ENCODE results near the gene EFCAB6.

- no peak for TF ChIP-seq POLR2A (IDR thresholded peaks at IDR 0.05)
- TF ChIP-seq, protein P1, sequence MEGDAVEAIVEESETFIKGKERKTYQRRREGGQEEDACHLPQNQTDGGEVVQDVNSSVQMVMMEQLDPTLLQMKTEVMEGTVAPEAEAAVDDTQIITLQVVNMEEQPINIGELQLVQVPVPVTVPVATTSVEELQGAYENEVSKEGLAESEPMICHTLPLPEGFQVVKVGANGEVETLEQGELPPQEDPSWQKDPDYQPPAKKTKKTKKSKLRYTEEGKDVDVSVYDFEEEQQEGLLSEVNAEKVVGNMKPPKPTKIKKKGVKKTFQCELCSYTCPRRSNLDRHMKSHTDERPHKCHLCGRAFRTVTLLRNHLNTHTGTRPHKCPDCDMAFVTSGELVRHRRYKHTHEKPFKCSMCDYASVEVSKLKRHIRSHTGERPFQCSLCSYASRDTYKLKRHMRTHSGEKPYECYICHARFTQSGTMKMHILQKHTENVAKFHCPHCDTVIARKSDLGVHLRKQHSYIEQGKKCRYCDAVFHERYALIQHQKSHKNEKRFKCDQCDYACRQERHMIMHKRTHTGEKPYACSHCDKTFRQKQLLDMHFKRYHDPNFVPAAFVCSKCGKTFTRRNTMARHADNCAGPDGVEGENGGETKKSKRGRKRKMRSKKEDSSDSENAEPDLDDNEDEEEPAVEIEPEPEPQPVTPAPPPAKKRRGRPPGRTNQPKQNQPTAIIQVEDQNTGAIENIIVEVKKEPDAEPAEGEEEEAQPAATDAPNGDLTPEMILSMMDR (IDR thresholded peaks at IDR 0.05), result no peak
Observed at GRCh38 chr22:43860126-43860525, 48.0 kb upstream of the EFCAB6 start.

Data from Peyer's patch (tissue), 4 donors.